ENCODE measurements around the gene HDDC3. TPM values are rescaled to one million over a fixed set of nuclear protein-coding genes. Genes with fewer than 3 reads are reported as not detected.

HDDC3 gene
- total and polyA plus RNA-seq, 9 of the 15 experiments (the other 6 are each of a cell fraction or from before 2014, with no cell fraction given), result 14.9 to 55.8 (median 36.9) TPM

GRCh38 chr15:90954712-90955623 lies 22.6 kb upstream of the HDDC3 start, which contains the start of gene RCCD1 (continued):
- peak; percentile 90; the same call in 1 of the 2 replicates for TF ChIP-seq HMGXB4 (CRISPR knock-in tag; IDR thresholded peaks at IDR 0.05)
- TF ChIP-seq XRCC5 (IDR thresholded peaks at IDR 0.05; ENCODE audit: low read depth, low read length), result no peak; the same call in 1 of the 2 replicates
- TF ChIP-seq NR2C2 (CRISPR knock-in tag; IDR thresholded peaks at IDR 0.05), result peak; percentile 75; the same call in 1 of the 2 replicates
- TF ChIP-seq NR2C2 (tag; IDR thresholded peaks at IDR 0.05), result peak; percentile 70
- peak; percentile 69 for TF ChIP-seq TAF1 (IDR thresholded peaks at IDR 0.05; ENCODE audit: control insufficient read depth, extremely low read depth, insufficient read depth, low read length, severe bottlenecking)
- no peak for TF ChIP-seq ZBTB2 (IDR thresholded peaks at IDR 0.05)
- TF ChIP-seq CHCHD3 (CRISPR knock-in tag; IDR thresholded peaks at IDR 0.05), result no peak
- TF ChIP-seq ZNF282 (CRISPR knock-in tag; IDR thresholded peaks at IDR 0.05), result peak; percentile 27; the same call in 1 of the 2 replicates
- TF ChIP-seq ZNF740 (CRISPR knock-in tag; IDR thresholded peaks at IDR 0.05), result peak; percentile 3; the same call in 1 of the 2 replicates
- no peak for TF ChIP-seq ZNF740 (tag; IDR thresholded peaks at IDR 0.05)
- no peak for TF ChIP-seq NR2F6 (CRISPR knock-in tag; IDR thresholded peaks at IDR 0.05)
- TF ChIP-seq YY1 (IDR thresholded peaks at IDR 0.05; ENCODE audit: borderline replicate concordance in 1 of 3, control insufficient read depth in 1 of 3, extremely low read depth in 1 of 3, insufficient read depth in 3 of 3, insufficient read length in 1 of 3, insufficient replicate concordance in 2 of 3, low read depth in 1 of 3, low read length in 2 of 3), result peak in 1 of 3 experiments; percentile 79
- TF ChIP-seq ZNF707 (CRISPR knock-in tag; conservative IDR thresholded peaks at IDR 0.05), result no peak
- TF ChIP-seq MYBL2 (IDR thresholded peaks at IDR 0.05; ENCODE audit: low read depth), result peak; percentile 94
- peak; percentile 88; the same call in 1 of the 2 replicates for TF ChIP-seq MYBL2 (CRISPR knock-in tag; IDR thresholded peaks at IDR 0.05; ENCODE audit: borderline replicate concordance)
- peak; percentile 28; the same call in 1 of the 2 replicates for TF ChIP-seq SOX6 (IDR thresholded peaks at IDR 0.05)
- no peak for TF ChIP-seq ARID2 (IDR thresholded peaks at IDR 0.05)
- TF ChIP-seq TAF7 (tag; IDR thresholded peaks at IDR 0.05), result peak; percentile 77; the same call in 1 of the 2 replicates
- no peak for TF ChIP-seq MTA2 (IDR thresholded peaks at IDR 0.05; ENCODE audit: low read depth)
- no peak for TF ChIP-seq CBX5 (IDR thresholded peaks at IDR 0.05; ENCODE audit: borderline replicate concordance, low read depth)
- peak; percentile 89; the same call in 1 of the 2 replicates for TF ChIP-seq MTA3 (IDR thresholded peaks at IDR 0.05; ENCODE audit: borderline replicate concordance)
- no peak for TF ChIP-seq RBM34 (IDR thresholded peaks at IDR 0.05; ENCODE audit: borderline replicate concordance, insufficient read depth, low read length)
- peak; percentile 95 for TF ChIP-seq TOE1 (IDR thresholded peaks at IDR 0.05; ENCODE audit: borderline replicate concordance)
- TF ChIP-seq TOE1 (CRISPR knock-in tag; IDR thresholded peaks at IDR 0.05; ENCODE audit: borderline replicate concordance, low read depth), result peak; percentile 80
